ENCODE data around the gene CHMP4B.

Gene CHMP4B

GRCh38 chr20:33896509-33896908 lies 85.4 kb downstream of the CHMP4B start:
- H3K9ac ChIP-seq (ENCODE audit: low read length) = no peak overlapping the region
- no peak overlapping the region for H3K27ac ChIP-seq (ENCODE audit: low read depth, low read length)
- H3K9me3 ChIP-seq (ENCODE audit: control insufficient read depth, insufficient read depth, low read depth, low read length) = no peaks in the 10 kb centered on the region
- H3K27me3 ChIP-seq (ENCODE audit: control insufficient read depth, insufficient read depth, low read length) = no peaks in the 10 kb centered on the region; the same call in 1 of the 2 replicates
- H3K36me3 ChIP-seq (ENCODE audit: control insufficient read depth, insufficient read depth, low read length) = no peaks in the 10 kb centered on the region
- no peak overlapping the region for H3K4me3 ChIP-seq (ENCODE audit: low read depth, low read length)
- H3K4me1 ChIP-seq (ENCODE audit: control insufficient read depth, insufficient read depth, low read length) = peaks cover 6% of the 10 kb centered on the region; the same call in 1 of the 2 replicates

GRCh38 chr20:33897313-33897912 lies 86.3 kb downstream of the CHMP4B start:
- Histone ChIP-seq H3K4me1 (ENCODE audit: control insufficient read depth, insufficient read depth, low read length) (peaks cover 6% of the 10 kb centered on the region; the same call in 1 of the 2 replicates), H3K27me3 (ENCODE audit: control insufficient read depth, insufficient read depth, low read length) (no peaks in the 10 kb centered on the region; the same call in 1 of the 2 replicates), H3K27ac (ENCODE audit: low read depth, low read length) (no peak overlapping the region), H3K9ac (ENCODE audit: low read length) (no peak overlapping the region), H3K9me3 (ENCODE audit: control insufficient read depth, insufficient read depth, low read depth, low read length) (no peaks in the 10 kb centered on the region), H3K4me3 (ENCODE audit: low read depth, low read length) (no peak overlapping the region), H3K36me3 (ENCODE audit: control insufficient read depth, insufficient read depth, low read length) (no peaks in the 10 kb centered on the region)

GRCh38 chr20:33899106-33899505 lies 88.0 kb downstream of the CHMP4B start:
- Histone ChIP-seq H3K36me3 (ENCODE audit: control insufficient read depth, insufficient read depth, low read length) (no peaks in the 10 kb centered on the region), H3K9me3 (ENCODE audit: control insufficient read depth, insufficient read depth, low read depth, low read length) (no peaks in the 10 kb centered on the region), H3K4me1 (ENCODE audit: control insufficient read depth, insufficient read depth, low read length) (peaks cover 6% of the 10 kb centered on the region; the same call in 1 of the 2 replicates), H3K27me3 (ENCODE audit: control insufficient read depth, insufficient read depth, low read length) (no peaks in the 10 kb centered on the region; the same call in 1 of the 2 replicates), H3K4me3 (ENCODE audit: low read depth, low read length) (no peak overlapping the region), H3K9ac (ENCODE audit: low read length) (no peak overlapping the region), H3K27ac (ENCODE audit: low read depth, low read length) (no peak overlapping the region)

- H3K4me3 ChIP-seq (ENCODE audit: low read depth, low read length) = no peak overlapping the region
These were observed 89.5 kb downstream of the CHMP4B start for GRCh38 chr20:33900521-33901131.

GRCh38 chr20:33901132-33901523 lies 90.0 kb downstream of the CHMP4B start:
- no peak overlapping the region for H3K9ac ChIP-seq (ENCODE audit: low read length)
- H3K27ac ChIP-seq (ENCODE audit: low read depth, low read length) = no peak overlapping the region
- no peaks in the 10 kb centered on the region for H3K9me3 ChIP-seq (ENCODE audit: control insufficient read depth, insufficient read depth, low read depth, low read length)
- H3K4me1 ChIP-seq (ENCODE audit: control insufficient read depth, insufficient read depth, low read length) = peaks cover 6% of the 10 kb centered on the region; the same call in 1 of the 2 replicates
- H3K27me3 ChIP-seq (ENCODE audit: control insufficient read depth, insufficient read depth, low read length) = no peaks in the 10 kb centered on the region
- no peaks in the 10 kb centered on the region for H3K36me3 ChIP-seq (ENCODE audit: control insufficient read depth, insufficient read depth, low read length)
- no peak overlapping the region for H3K4me3 ChIP-seq (ENCODE audit: low read depth, low read length)

More at GRCh38 chr20:33900521-33901131, 89.5 kb downstream of the CHMP4B start:
- no peak overlapping the region for H3K27ac ChIP-seq (ENCODE audit: low read depth, low read length)
- H3K27me3 ChIP-seq (ENCODE audit: control insufficient read depth, insufficient read depth, low read length) = no peaks in the 10 kb centered on the region
- no peaks in the 10 kb centered on the region for H3K9me3 ChIP-seq (ENCODE audit: control insufficient read depth, insufficient read depth, low read depth, low read length)
- no peak overlapping the region for H3K9ac ChIP-seq (ENCODE audit: low read length)
- peaks cover 6% of the 10 kb centered on the region; the same call in 1 of the 2 replicates for H3K4me1 ChIP-seq (ENCODE audit: control insufficient read depth, insufficient read depth, low read length)
- H3K36me3 ChIP-seq (ENCODE audit: control insufficient read depth, insufficient read depth, low read length) = no peaks in the 10 kb centered on the region

- Histone ChIP-seq H3K4me1 (ENCODE audit: control insufficient read depth, insufficient read depth, low read length) (peaks cover 6% of the 10 kb centered on the region; the same call in 1 of the 2 replicates), H3K27ac (ENCODE audit: low read depth, low read length) (no peak overlapping the region), H3K9me3 (ENCODE audit: control insufficient read depth, insufficient read depth, low read depth, low read length) (no peaks in the 10 kb centered on the region), H3K27me3 (ENCODE audit: control insufficient read depth, insufficient read depth, low read length) (no peaks in the 10 kb centered on the region), H3K9ac (ENCODE audit: low read length) (no peak overlapping the region), H3K4me3 (ENCODE audit: low read depth, low read length) (no peak overlapping the region), H3K36me3 (ENCODE audit: control insufficient read depth, insufficient read depth, low read length) (no peaks in the 10 kb centered on the region)
These were observed 90.9 kb downstream of the CHMP4B start for GRCh38 chr20:33902011-33902410.
